Raji (cell line): ENCODE results near the gene MKRN2.

Experiments used
- POLR2A ChIP-seq: IDR thresholded peaks from 2 replicates; pipeline ENCODE4 v1.6.1; 2011; ENCODE audit warnings: low read depth, low read length, control low read depth; ENCODE audit not compliant: insufficient read depth

Gene MKRN2

DNA sequence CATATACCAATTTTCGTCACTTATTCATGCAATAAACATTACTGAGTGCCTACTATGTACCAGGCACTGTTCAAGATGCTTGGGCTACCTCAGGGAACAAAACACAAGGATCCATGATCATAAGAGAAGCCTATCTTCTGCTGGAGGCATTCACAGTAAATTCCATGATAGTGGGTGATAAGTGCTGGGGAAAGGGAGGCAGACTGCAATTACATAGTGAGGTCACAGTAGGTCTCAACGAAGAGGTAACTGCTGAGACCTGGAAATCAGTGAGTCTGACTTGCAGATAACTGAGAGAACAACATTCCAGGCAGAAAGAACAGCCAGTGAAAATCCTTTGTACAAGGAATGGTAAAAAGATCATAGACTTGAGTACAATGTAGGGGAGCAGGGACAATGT is 73.4 kb downstream of the MKRN2 start:
- TF ChIP-seq POLR2A, result no peak

GRCh38 chr3:12632523-12632922 is 75.6 kb downstream of the MKRN2 start:
- no peak for TF ChIP-seq POLR2A

GRCh38 chr3:12633108-12633507 is 76.2 kb downstream of the MKRN2 start:
- no peak for TF ChIP-seq POLR2A
